Peyer's patch (tissue), 4 donors: ENCODE measurements around the gene CYTL1. TPM values are rescaled to one million over a fixed set of nuclear protein-coding genes. Genes with fewer than 3 reads are reported as not detected.

Experiments
- DNase-seq, 3 donors: peaks; one replicate each; pipeline ENCODE4 v3.0.0-alpha.2; 2017 to 2019
- H3K27ac ChIP-seq, 4 donors: fragments of 200-600 bp; sonication (generic); one replicate each; pipeline ENCODE4 v1.5.1; 2016 to 2019
- H3K27me3 ChIP-seq, 2 donors: fragments of 200-600 bp; sonication (generic); one replicate each; pipeline ENCODE4 v1.5.1; 2019
- H3K36me3 ChIP-seq, 3 donors: fragments of 200-600 bp; sonication (generic); one replicate each; pipeline ENCODE4 v1.5.1; 2016 to 2019
- H3K4me1 ChIP-seq, 4 donors: fragments of 200-600 bp; sonication (generic); one replicate each; pipeline ENCODE4 v1.5.1; 2016 to 2019
- H3K4me3 ChIP-seq, 4 donors: fragments of 200-600 bp; sonication (generic); 1 replicate in 3 of 4; 2 replicates in 1 of 4; pipeline ENCODE4 v1.5.1; 2016 to 2019; ENCODE audit warnings: mild to moderate bottlenecking in 1 of 4
- H3K9me3 ChIP-seq, 4 donors: fragments of 200-600 bp; sonication (generic); one replicate each; pipeline ENCODE4 v1.5.1; 2016 to 2019; ENCODE audit warnings: mild to moderate bottlenecking in 1 of 4
- CTCF ChIP-seq, 6 experiments: fragments of 450-650 bp in 4 of 6; fragments of 200-600 bp in 2 of 6; sonication (generic) in 1 of 6; IDR thresholded peaks; one replicate each; pipeline ENCODE4 v1.5.1; 2017 to 2019; ENCODE audit warnings: antibody characterized with exemption in 6 of 6, mild to moderate bottlenecking in 3 of 6, moderate library complexity in 1 of 6
- POLR2A ChIP-seq, 2 donors: fragments of 450-650 bp; IDR thresholded peaks; one replicate each; pipeline ENCODE4 v1.5.1; 2017; ENCODE audit warnings: antibody characterized with exemption in 2 of 2, mild to moderate bottlenecking in 2 of 2, moderate library complexity in 2 of 2
- total RNA-seq, 4 donors: library from RNA; depleted of rRNA; stranded (reverse); fragments of >200 nt; gene quantifications; one replicate each; pipeline ENCODE4 v1.1.0, GENCODE V29; 2016

CYTL1 gene
- total RNA-seq, 4 donors from 2014 or later = 5.8 TPM; not detected in 3

GRCh38 chr4:5045097-5045496 is 25.8 kb upstream of the CYTL1 start:
- Histone ChIP-seq H3K4me1 (no peaks in the 10 kb centered on the region), H3K27me3 (no peaks in the 10 kb centered on the region), H3K27ac (no peak overlapping the region), H3K4me3 (no peak overlapping the region), H3K9me3 (no peaks in the 10 kb centered on the region), H3K36me3 (no peaks in the 10 kb centered on the region)
- TF ChIP-seq POLR2A (IDR thresholded peaks at IDR 0.05) (no peak), CTCF (IDR thresholded peaks at IDR 0.05) (no peak)
- DNase-seq = no peak

GRCh38 chr4:5044341-5044740 is 25.1 kb upstream of the CYTL1 start:
- TF ChIP-seq CTCF (IDR thresholded peaks at IDR 0.05) (no peak), POLR2A (IDR thresholded peaks at IDR 0.05) (no peak)
- Histone ChIP-seq H3K27me3 (no peaks in the 10 kb centered on the region), H3K4me1 (no peaks in the 10 kb centered on the region), H3K27ac (no peak overlapping the region), H3K36me3 (no peaks in the 10 kb centered on the region), H3K4me3 (no peak overlapping the region), H3K9me3 (no peaks in the 10 kb centered on the region)
- DNase-seq = no peak

- Histone ChIP-seq H3K4me3 (no peak overlapping the region), H3K27me3 (no peaks in the 10 kb centered on the region), H3K27ac (no peak overlapping the region), H3K36me3 (no peaks in the 10 kb centered on the region), H3K9me3 (no peaks in the 10 kb centered on the region), H3K4me1 (no peaks in the 10 kb centered on the region)
- TF ChIP-seq POLR2A (IDR thresholded peaks at IDR 0.05) (no peak), CTCF (IDR thresholded peaks at IDR 0.05) (no peak)
- DNase-seq = no peak
These were observed 24.3 kb upstream of the CYTL1 start for GRCh38 chr4:5043579-5043978.

- TF ChIP-seq CTCF (IDR thresholded peaks at IDR 0.05) = no peak
- no peak for TF ChIP-seq POLR2A (IDR thresholded peaks at IDR 0.05)
- H3K27me3 ChIP-seq = no peaks in the 10 kb centered on the region
- H3K4me3 ChIP-seq = no peak overlapping the region
- no peaks in the 10 kb centered on the region for H3K4me1 ChIP-seq
- H3K9me3 ChIP-seq = no peaks in the 10 kb centered on the region
- DNase-seq = no peak
- no peak overlapping the region for H3K27ac ChIP-seq
- no peaks in the 10 kb centered on the region for H3K36me3 ChIP-seq
These were observed 22.4 kb upstream of the CYTL1 start for GRCh38 chr4:5041699-5042098.

GRCh38 chr4:5040856-5041620 is 21.8 kb upstream of the CYTL1 start:
- no peak for TF ChIP-seq CTCF (IDR thresholded peaks at IDR 0.05)
- no peak for TF ChIP-seq POLR2A (IDR thresholded peaks at IDR 0.05)
- Histone ChIP-seq H3K9me3 (no peaks in the 10 kb centered on the region), H3K4me1 (no peaks in the 10 kb centered on the region), H3K27ac (no peak overlapping the region), H3K36me3 (no peaks in the 10 kb centered on the region), H3K4me3 (no peak overlapping the region), H3K27me3 (no peaks in the 10 kb centered on the region)
- DNase-seq = no peak
